K562 (cell line): ENCODE results near the gene NOP10. TPM values are rescaled to one million over a fixed set of nuclear protein-coding genes. Genes with fewer than 3 reads are reported as not detected.

Experiments
- ATAC-seq: fragments of 200-7000 bp; cut with Tn5 transposase; 3 replicates; pipeline ENCODE4 v1.9.1; 2020; ENCODE audit warnings: moderate library complexity
- BruUV-seq: library from RNA; stranded (reverse); fragments of 400-500 nt; replicated peaks from 2 replicates; lab custom pipeline; 2021; lab: Mats Ljungman, UMichigan
- CTCF ChIA-PET: fragments of 300-600 bp; formaldehyde crosslinking; extraction: SDS; loops from one replicate; lab custom pipeline; 2021; ENCODE audit warnings: low intra/inter-chr PET ratio; lab: Yijun Ruan, JAX
- POLR2A ChIA-PET: fragments of 300-600, 350-650 bp; sonication (Branson Sonifier 250); formaldehyde crosslinking; extraction: SDS; loops from one replicate; lab custom pipeline; 2021; ENCODE audit warnings: antibody characterized with exemption, inconsistent platforms; lab: Yijun Ruan, JAX
- DNase-seq, 4 experiments: peaks; one replicate each; pipeline versions ENCODE4 v3.0.0 to v3.0.0-alpha.2; 2011 to 2018; ENCODE audit warnings: low spot score in 3 of 4, mixed read lengths in 3 of 4; ENCODE audit errors: extremely low read depth in 1 of 4
- FAIRE-seq: peaks from 2 replicates; lab custom pipeline; 2011; peaks lifted over from hg19 to GRCh38; lab: Jason Lieb, UNC
- H2AFZ ChIP-seq: 2 replicates; pipeline ENCODE4 v1.6.0; 2011; ENCODE audit warnings: low read depth, low read length, control low read depth, inconsistent platforms
- H3K27ac ChIP-seq: fragments of 200-600 bp; 3 replicates; pipeline ENCODE4 v1.8.0; 2011; ENCODE audit warnings: low read depth, mild to moderate bottlenecking, control low read depth, inconsistent platforms, low read length, moderate library complexity, mixed read lengths; ENCODE audit errors: extremely low read depth
- H3K27me3 ChIP-seq, 2 experiments: fragments of 300-600 bp in 1 of 2; 2 replicates in 1 of 2; 3 replicates in 1 of 2; pipeline versions ENCODE4 v1.6.0 to v1.8.0; 2011; ENCODE audit warnings: inconsistent platforms in 2 of 2, low read length in 2 of 2, mild to moderate bottlenecking in 1 of 2, mixed read lengths in 1 of 2, moderate library complexity in 1 of 2; ENCODE audit not compliant: control insufficient read depth in 2 of 2, insufficient read depth in 2 of 2
- H3K36me3 ChIP-seq: fragments of 300-600 bp; 3 replicates; pipeline ENCODE4 v1.8.0; 2011; ENCODE audit warnings: mild to moderate bottlenecking, low read length, inconsistent platforms; ENCODE audit not compliant: control insufficient read depth, insufficient read depth
- H3K4me1 ChIP-seq, 2 experiments: fragments of 200-600 bp in 1 of 2; replicated peaks in 1 of 2; 2 replicates in 1 of 2; 3 replicates in 1 of 2; pipeline versions ENCODE4 v1.5.1 to v1.8.0; 2011; ENCODE audit warnings: inconsistent platforms in 2 of 2, low read length in 2 of 2, mild to moderate bottlenecking in 1 of 2, mixed read lengths in 1 of 2, moderate library complexity in 1 of 2; ENCODE audit not compliant: control insufficient read depth in 2 of 2, insufficient read depth in 2 of 2
- H3K4me2 ChIP-seq: 2 replicates; pipeline ENCODE4 v1.6.1; 2011; ENCODE audit warnings: low read length, control low read depth, inconsistent platforms, mixed read lengths; ENCODE audit not compliant: insufficient read depth
- H3K4me3 ChIP-seq: fragments of 200-600 bp; sonication (generic), shearing (Covaris generic); 2 replicates; pipeline ENCODE4 v1.5.1; 2016; ENCODE audit warnings: control low read depth, inconsistent platforms
- H3K79me2 ChIP-seq: fragments of 200-600 bp; 3 replicates; pipeline ENCODE4 v1.8.0; 2011; ENCODE audit warnings: low read length, inconsistent platforms; ENCODE audit not compliant: control insufficient read depth, insufficient read depth
- H3K9ac ChIP-seq, 2 experiments: 2 replicates each; pipeline versions ENCODE4 v1.6.0 to v1.6.1; 2011; ENCODE audit warnings: low read depth in 2 of 2, low read length in 2 of 2, control low read depth in 1 of 2, inconsistent platforms in 1 of 2, mild to moderate bottlenecking in 1 of 2, mixed read lengths in 1 of 2; ENCODE audit not compliant: insufficient read depth in 1 of 2
- H3K9me1 ChIP-seq: one replicate; pipeline ENCODE4 v1.6.0; 2011; ENCODE audit warnings: inconsistent platforms, mild to moderate bottlenecking, low read length, moderate library complexity; ENCODE audit not compliant: control insufficient read depth, insufficient read depth
- H3K9me3 ChIP-seq: replicated peaks from 2 replicates; pipeline ENCODE4 v1.5.1; 2011; ENCODE audit warnings: low read depth, low read length, inconsistent platforms; ENCODE audit not compliant: control insufficient read depth, insufficient read depth
- H4K20me1 ChIP-seq: replicated peaks from 2 replicates; pipeline ENCODE4 v1.6.1; 2011; ENCODE audit warnings: low read length, inconsistent platforms, mixed read lengths; ENCODE audit not compliant: control insufficient read depth, insufficient read depth
- ARID3B ChIP-seq: fragments of 250-450 bp; sonication (Bioruptor Pico); IDR thresholded peaks from 2 replicates; pipeline ENCODE4 v1.4.0; 2020; ENCODE audit warnings: borderline replicate concordance
- ASH1L ChIP-seq: fragments of 450-650 bp; IDR thresholded peaks from 2 replicates; pipeline ENCODE4 v1.6.1; 2018; ENCODE audit warnings: borderline replicate concordance, mild to moderate bottlenecking, low read depth; ENCODE audit not compliant: partially characterized antibody
- CTBP1 ChIP-seq: fragments of 450-650 bp; IDR thresholded peaks from 2 replicates; pipeline ENCODE4 v1.6.1; 2016; ENCODE audit warnings: borderline replicate concordance
- ETV6 ChIP-seq, 3 experiments: fragments of 150-350 bp in 1 of 3; sonication (generic) in 1 of 3; formaldehyde crosslinking in 1 of 3; IDR thresholded peaks; 2 replicates each; pipeline versions ENCODE4 v1.6.1 to v1.8.0; 2014 to 2022; ENCODE audit warnings: borderline replicate concordance in 2 of 3, low read depth in 2 of 3, antibody characterized with exemption in 1 of 3, low read length in 1 of 3, mild to moderate bottlenecking in 1 of 3, missing genetic modification reagents in 1 of 3
- NFIX ChIP-seq: fragments of 250-450 bp; sonication (Bioruptor Pico); IDR thresholded peaks from 2 replicates; pipeline ENCODE4 v1.4.0; 2020; ENCODE audit warnings: low read depth, mild to moderate bottlenecking, moderate library complexity
- RUNX1 ChIP-seq: sonication (generic); IDR thresholded peaks from 2 replicates; pipeline ENCODE4 v1.6.1; 2016; ENCODE audit warnings: antibody characterized with exemption, low read depth
- SP2 ChIP-seq: IDR thresholded peaks from 2 replicates; pipeline ENCODE4 v1.6.1; 2011; ENCODE audit warnings: mild to moderate bottlenecking, low read depth, low read length, moderate library complexity; ENCODE audit not compliant: poor library complexity, severe bottlenecking; ENCODE audit errors: extremely low read depth
- TCF3 ChIP-seq: sonication (generic); formaldehyde crosslinking; IDR thresholded peaks from 2 replicates; pipeline ENCODE4 v1.4.0; 2020; ENCODE audit warnings: mild to moderate bottlenecking, missing genetic modification reagents
- TFAP4 ChIP-seq: sonication (generic); formaldehyde crosslinking; IDR thresholded peaks from 2 replicates; pipeline ENCODE4 v1.8.0; 2022; ENCODE audit warnings: missing genetic modification reagents, mild to moderate bottlenecking, moderate library complexity, borderline replicate concordance
- ZC3H11A ChIP-seq: IDR thresholded peaks from 2 replicates; pipeline ENCODE4 v1.6.1; 2012; ENCODE audit warnings: low read depth, low read length, improper control_type of control experiment
- ZNF146 ChIP-seq: IDR thresholded peaks from one replicate; pipeline ENCODE4 v1.6.1; 2018; ENCODE audit warnings: missing compliant biosample characterization; ENCODE audit not compliant: unreplicated experiment
- WGBS: fragments of 100-300 bp; shearing (Covaris generic); methylation state at CpG from one replicate; pipeline ENCODE4 v1.1.6; 2016; ENCODE audit warnings: low coverage, mixed read lengths; ENCODE audit not compliant: insufficient coverage; ENCODE audit errors: missing lambda C conversion rate; 5-methylcytosine and 5-hydroxymethylcytosine counted together
- in situ Hi-C: fragments of 300-500 bp; cut with MboI; formaldehyde crosslinking; loops from 4 replicates; pipeline ENCODE4 v1.15.0; 2018; ENCODE audit warnings: inconsistent platforms, mixed read lengths
- intact Hi-C: fragments of 100-400 bp; cut with micrococcal nuclease; formaldehyde crosslinking; loops from 2 replicates; pipeline ENCODE4 v1.14.2; 2022
- polyA plus RNA-seq, 8 experiments: library from polyadenylated mRNA; depleted of rRNA in 4 of 8; stranded (reverse) in 5 of 8; unstranded in 3 of 8; fragments of >200 nt; fragmentation: Nextera tagmentation in 2 of 8; fragmentation: Illumina TruSeq in 1 of 8; extraction: Ambion mirVana in 2 of 8; extraction: Trizol in 1 of 8; gene quantifications; 2 replicates each; pipeline versions ENCODE4 v1.2.1 to v1.2.3, GENCODE V29; 2011 to 2014; ENCODE audit warnings: inconsistent platforms in 1 of 8, missing spikeins in 1 of 8
- total RNA-seq, 7 experiments: library from RNA; depleted of rRNA in 6 of 7; stranded (reverse); fragments of >200 nt in 6 of 7; fragmentation: Illumina TruSeq in 2 of 7; extraction: Trizol in 2 of 7; gene quantifications; 2 replicates each; pipeline versions ENCODE4 v1.2.1 to v1.2.3, GENCODE V29; 2011 to 2021; ENCODE audit warnings: low replicate concordance in 1 of 7
- TF ChIP-seq, protein P1 (sequence below): fragments of 200-800 bp; sonication (Bioruptor generic); IDR thresholded peaks from 2 replicates; pipeline ENCODE4 v1.6.1; 2016; ENCODE audit warnings: missing genetic modification characterization, missing compliant biosample characterization

The NOP10 gene
- total and polyA plus RNA-seq, 9 of the 15 experiments (the other 6 are each of a cell fraction or from before 2014, with no cell fraction given), result 250 to 1,663 (median 449) TPM

GRCh38 chr15:34341381-34342212 is 1.3 kb downstream of the NOP10 start:
- Histone ChIP-seq H3K9me1 (no peaks in the 10 kb centered on the region), H3K4me1 (peaks cover 14 to 20% of the 10 kb centered on the region in 2 experiments), H3K9me3 (peaks cover 4% of the 10 kb centered on the region), H3K36me3 (peaks cover 31% of the 10 kb centered on the region), H3K4me3 (peak overlapping the region; percentile 77), H3K27ac (peak overlapping the region; percentile 97; the same call in 2 of the 3 replicates), H2AFZ (no peak overlapping the region), H3K9ac (peak overlapping the region; percentile 94 to 96; a peak in 3 of 4 replicates), H3K79me2 (peaks cover 30% of the 10 kb centered on the region), H3K4me2 (peak overlapping the region; percentile 98), H4K20me1 (no peaks in the 10 kb centered on the region), H3K27me3 (no peaks in the 10 kb centered on the region)
- POLR2A ChIA-PET, result interaction anchor here (0.6 to 0.9 kb wide), 2 partner anchors 13 kb away, joined by 3 to 4 read pairs; no protein-coding TSS in a partner anchor
- DNase-seq (peak in 2 of 4 experiments; percentile 2 to 38), ATAC-seq (no peak), FAIRE-seq (peak; percentile 15)
- intact Hi-C loops, result no loop called here
- 41% methylated on average over 15 of the region's 15 CpGs for WGBS
- CTCF ChIA-PET, result no interaction called here
- TSS peak; percentile 70 for BruUV-seq
- in situ Hi-C loops, result no loop called here
- TF ChIP-seq ZC3H11A (no peak), CTBP1 (no peak), NFIX (CRISPR knock-in tag) (no peak), ETV6 (IDR thresholded peaks at IDR 0.05; ENCODE audit: borderline replicate concordance in 1 of 2, low read depth in 2 of 2, low read length in 1 of 2) (no peak), ETV6 (CRISPR knock-in tag; IDR thresholded peaks at IDR 0.05; ENCODE audit: borderline replicate concordance) (no peak), TCF3 (CRISPR knock-in tag) (peak; percentile 28; the same call in 1 of the 2 replicates), RUNX1 (no peak), TFAP4 (CRISPR knock-in tag) (0 out of 2 replicates have a peak, but pooled peaks have one; percentile 9), SP2 (no peak), ARID3B (CRISPR knock-in tag) (no peak), ZNF146 (CRISPR knock-in tag) (no peak), ASH1L (no peak)
- TF ChIP-seq, protein P1, sequence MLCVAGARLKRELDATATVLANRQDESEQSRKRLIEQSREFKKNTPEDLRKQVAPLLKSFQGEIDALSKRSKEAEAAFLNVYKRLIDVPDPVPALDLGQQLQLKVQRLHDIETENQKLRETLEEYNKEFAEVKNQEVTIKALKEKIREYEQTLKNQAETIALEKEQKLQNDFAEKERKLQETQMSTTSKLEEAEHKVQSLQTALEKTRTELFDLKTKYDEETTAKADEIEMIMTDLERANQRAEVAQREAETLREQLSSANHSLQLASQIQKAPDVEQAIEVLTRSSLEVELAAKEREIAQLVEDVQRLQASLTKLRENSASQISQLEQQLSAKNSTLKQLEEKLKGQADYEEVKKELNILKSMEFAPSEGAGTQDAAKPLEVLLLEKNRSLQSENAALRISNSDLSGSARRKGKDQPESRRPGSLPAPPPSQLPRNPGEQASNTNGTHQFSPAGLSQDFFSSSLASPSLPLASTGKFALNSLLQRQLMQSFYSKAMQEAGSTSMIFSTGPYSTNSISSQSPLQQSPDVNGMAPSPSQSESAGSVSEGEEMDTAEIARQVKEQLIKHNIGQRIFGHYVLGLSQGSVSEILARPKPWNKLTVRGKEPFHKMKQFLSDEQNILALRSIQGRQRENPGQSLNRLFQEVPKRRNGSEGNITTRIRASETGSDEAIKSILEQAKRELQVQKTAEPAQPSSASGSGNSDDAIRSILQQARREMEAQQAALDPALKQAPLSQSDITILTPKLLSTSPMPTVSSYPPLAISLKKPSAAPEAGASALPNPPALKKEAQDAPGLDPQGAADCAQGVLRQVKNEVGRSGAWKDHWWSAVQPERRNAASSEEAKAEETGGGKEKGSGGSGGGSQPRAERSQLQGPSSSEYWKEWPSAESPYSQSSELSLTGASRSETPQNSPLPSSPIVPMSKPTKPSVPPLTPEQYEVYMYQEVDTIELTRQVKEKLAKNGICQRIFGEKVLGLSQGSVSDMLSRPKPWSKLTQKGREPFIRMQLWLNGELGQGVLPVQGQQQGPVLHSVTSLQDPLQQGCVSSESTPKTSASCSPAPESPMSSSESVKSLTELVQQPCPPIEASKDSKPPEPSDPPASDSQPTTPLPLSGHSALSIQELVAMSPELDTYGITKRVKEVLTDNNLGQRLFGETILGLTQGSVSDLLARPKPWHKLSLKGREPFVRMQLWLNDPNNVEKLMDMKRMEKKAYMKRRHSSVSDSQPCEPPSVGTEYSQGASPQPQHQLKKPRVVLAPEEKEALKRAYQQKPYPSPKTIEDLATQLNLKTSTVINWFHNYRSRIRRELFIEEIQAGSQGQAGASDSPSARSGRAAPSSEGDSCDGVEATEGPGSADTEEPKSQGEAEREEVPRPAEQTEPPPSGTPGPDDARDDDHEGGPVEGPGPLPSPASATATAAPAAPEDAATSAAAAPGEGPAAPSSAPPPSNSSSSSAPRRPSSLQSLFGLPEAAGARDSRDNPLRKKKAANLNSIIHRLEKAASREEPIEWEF (CRISPR knock-in tag), result 0 out of 2 replicates have a peak, but pooled peaks have one; percentile 53
